GM23338 (cell line): ENCODE results near the gene CACNA1H. TPM values are rescaled to one million over a fixed set of nuclear protein-coding genes. Genes with fewer than 3 reads are reported as not detected.

Experiments used
- ATAC-seq: fragments of 200-7000 bp; cut with Tn5 transposase; 3 replicates; pipeline ENCODE4 v1.9.1; 2020
- DNase-seq: peaks from one replicate; pipeline ENCODE4 v3.0.0-alpha.2; 2015; ENCODE audit warnings: low spot score
- H2AFZ ChIP-seq: fragments of 200-600 bp; sonication (generic); 2 replicates; pipeline ENCODE4 v1.8.0; 2016; ENCODE audit warnings: antibody characterized with exemption, mild to moderate bottlenecking, moderate library complexity
- H3F3A ChIP-seq: fragments of 200-600 bp; sonication (generic); replicated peaks from 2 replicates; pipeline ENCODE4 v1.8.0; 2017; ENCODE audit warnings: antibody characterized with exemption, mixed run types, low read depth
- H3K27ac ChIP-seq: fragments of 200-600 bp; sonication (generic); 2 replicates; pipeline ENCODE4 v1.6.1; 2016; ENCODE audit warnings: low read depth
- H3K27me3 ChIP-seq: fragments of 200-600 bp; sonication (generic); 2 replicates; pipeline ENCODE4 v1.8.0; 2016; ENCODE audit warnings: mild to moderate bottlenecking, mixed run types, moderate library complexity; ENCODE audit not compliant: insufficient read depth
- H3K36me3 ChIP-seq: fragments of 200-600 bp; sonication (generic); 2 replicates; pipeline ENCODE4 v1.8.0; 2016; ENCODE audit warnings: mild to moderate bottlenecking; ENCODE audit not compliant: insufficient read depth
- H3K4me1 ChIP-seq: fragments of 200-600 bp; sonication (generic); 2 replicates; pipeline ENCODE4 v1.8.0; 2016; ENCODE audit warnings: mild to moderate bottlenecking, moderate library complexity; ENCODE audit not compliant: insufficient read depth
- H3K4me2 ChIP-seq: fragments of 200-600 bp; sonication (generic); 2 replicates; pipeline ENCODE4 v1.7.1; 2017; ENCODE audit warnings: mixed run types
- H3K4me3 ChIP-seq: fragments of 200-600 bp; sonication (generic); 2 replicates; pipeline ENCODE4 v1.6.1; 2016; ENCODE audit warnings: mixed run types
- H3K79me2 ChIP-seq: fragments of 200-600 bp; sonication (generic); replicated peaks from 2 replicates; pipeline ENCODE4 v1.8.0; 2017; ENCODE audit warnings: mild to moderate bottlenecking; ENCODE audit not compliant: insufficient read depth
- H3K9me2 ChIP-seq: fragments of 200-600 bp; sonication (generic); 2 replicates; pipeline ENCODE4 v1.8.0; 2017; ENCODE audit not compliant: insufficient read depth
- H4K20me1 ChIP-seq: fragments of 200-600 bp; sonication (generic); replicated peaks from 2 replicates; pipeline ENCODE4 v1.8.0; 2017; ENCODE audit warnings: mild to moderate bottlenecking; ENCODE audit not compliant: insufficient read depth
- H3K27ac Mint-ChIP-seq: 2 replicates; pipeline ENCODE4 v1.8.0; 2020; ENCODE audit warnings: inconsistent platforms, mild to moderate bottlenecking, moderate library complexity, mixed read lengths
- H3K27me3 Mint-ChIP-seq: 3 replicates; pipeline ENCODE4 v1.8.0; 2022; ENCODE audit warnings: low read depth, mild to moderate bottlenecking, moderate library complexity, mixed read lengths, inconsistent platforms; ENCODE audit not compliant: insufficient read depth, poor library complexity
- H3K36me3 Mint-ChIP-seq: 3 replicates; pipeline ENCODE4 v1.8.0; 2021; ENCODE audit warnings: low read depth, mild to moderate bottlenecking, inconsistent platforms, moderate library complexity, mixed read lengths
- H3K4me1 Mint-ChIP-seq: 3 replicates; pipeline ENCODE4 v1.8.0; 2020; ENCODE audit warnings: mild to moderate bottlenecking, inconsistent platforms, mixed read lengths
- H3K4me3 Mint-ChIP-seq: 3 replicates; pipeline ENCODE4 v1.8.0; 2021; ENCODE audit warnings: moderate library complexity, mild to moderate bottlenecking, inconsistent platforms, mixed read lengths
- H3K9me3 Mint-ChIP-seq: 3 replicates; pipeline ENCODE4 v1.8.0; 2020; ENCODE audit warnings: moderate library complexity, mild to moderate bottlenecking, inconsistent platforms, mixed read lengths
- CREB1 ChIP-seq: fragments of 250-450 bp; sonication (Bioruptor Pico); IDR thresholded peaks from 2 replicates; pipeline ENCODE4 v1.5.0; 2020; ENCODE audit warnings: low read depth, mild to moderate bottlenecking, moderate library complexity
- CTCF ChIP-seq, 2 experiments: fragments of 200-600 bp in 1 of 2; sonication (generic) in 1 of 2; conservative IDR thresholded peaks; 2 replicates each; pipeline versions ENCODE4 v1.5.1 to v1.6.1; 2016 to 2017; ENCODE audit warnings: antibody characterized with exemption in 2 of 2, low read depth in 2 of 2, mild to moderate bottlenecking in 2 of 2, moderate library complexity in 1 of 2
- EZH2 ChIP-seq: fragments of 200-600 bp; sonication (generic); IDR thresholded peaks from one replicate; pipeline ENCODE4 v1.8.0; 2017; ENCODE audit warnings: antibody characterized with exemption, mild to moderate bottlenecking, low read depth; ENCODE audit not compliant: unreplicated experiment
- EZH2phosphoT487 ChIP-seq: fragments of 200-600 bp; sonication (generic); IDR thresholded peaks from one replicate; pipeline ENCODE4 v1.8.1; 2018; ENCODE audit warnings: antibody characterized with exemption; ENCODE audit not compliant: unreplicated experiment
- JUNB ChIP-seq: IDR thresholded peaks from one replicate; pipeline ENCODE4 v1.6.1; 2016; ENCODE audit warnings: antibody characterized with exemption; ENCODE audit not compliant: unreplicated experiment
- NANOG ChIP-seq: IDR thresholded peaks from 2 replicates; pipeline ENCODE4 v1.6.1; 2016; ENCODE audit warnings: antibody characterized with exemption, borderline replicate concordance
- POLR2AphosphoS5 ChIP-seq: IDR thresholded peaks from 2 replicates; pipeline ENCODE4 v1.6.1; 2016; ENCODE audit warnings: antibody characterized with exemption, low read depth
- ZNF114 ChIP-seq: fragments of 250-450 bp; sonication (Bioruptor Pico); IDR thresholded peaks from 2 replicates; pipeline ENCODE4 v1.5.0; 2020; ENCODE audit warnings: mild to moderate bottlenecking, moderate library complexity
- ZNF331 ChIP-seq: fragments of 250-450 bp; sonication (Bioruptor Pico); IDR thresholded peaks from 2 replicates; pipeline ENCODE4 v1.5.0; 2020; ENCODE audit warnings: low read depth, mild to moderate bottlenecking, moderate library complexity
- polyA plus RNA-seq: library from polyadenylated mRNA; unstranded; fragments of >200 nt; fragmentation: Nextera tagmentation; extraction: Ambion mirVana; gene quantifications from 2 replicates; pipeline ENCODE4 v1.2.1, GENCODE V29; 2016
- total RNA-seq: library from RNA; depleted of rRNA; stranded (reverse); fragments of >200 nt; shearing (Covaris generic); gene quantifications from 2 replicates; pipeline ENCODE4 v1.2.3, GENCODE V29; 2014
- TF ChIP-seq, protein P1 (sequence below): IDR thresholded peaks from 2 replicates; pipeline ENCODE4 v1.6.1; 2016; ENCODE audit warnings: antibody characterized with exemption

Gene CACNA1H
- total and polyA plus RNA-seq, 2 experiments from 2014 or later: 3.5 to 43.3 TPM

DNA sequence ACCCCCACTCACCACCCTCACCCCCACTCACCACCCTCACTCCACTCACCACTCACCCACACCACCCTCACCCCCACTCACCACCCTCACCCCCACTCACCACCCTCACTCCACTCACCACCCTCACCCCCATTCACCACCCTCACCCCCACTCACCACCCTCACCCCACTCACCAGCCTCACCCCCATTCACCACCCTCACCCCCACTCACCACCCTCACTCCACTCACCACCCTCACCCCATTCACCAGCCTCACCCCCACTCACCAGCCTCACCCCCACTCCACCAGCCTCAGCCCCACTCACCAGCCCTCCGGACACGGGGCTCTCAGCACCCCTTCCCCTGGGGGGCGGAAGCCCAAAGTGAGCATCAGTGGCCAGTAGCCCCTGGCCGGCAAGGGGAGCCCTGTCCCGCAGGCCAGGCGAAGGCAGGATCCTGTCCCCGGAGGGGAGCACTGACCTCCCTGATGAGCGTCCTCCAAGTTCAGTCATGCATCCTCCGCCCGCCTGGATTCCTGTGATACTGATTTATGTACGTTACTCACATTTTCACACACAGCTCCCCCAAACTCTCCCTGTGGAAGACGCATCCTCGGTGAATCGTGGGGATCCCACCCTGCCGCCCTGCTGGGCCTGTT lies 38.9 kb upstream of the CACNA1H start (continued):
- TF ChIP-seq, protein P1, sequence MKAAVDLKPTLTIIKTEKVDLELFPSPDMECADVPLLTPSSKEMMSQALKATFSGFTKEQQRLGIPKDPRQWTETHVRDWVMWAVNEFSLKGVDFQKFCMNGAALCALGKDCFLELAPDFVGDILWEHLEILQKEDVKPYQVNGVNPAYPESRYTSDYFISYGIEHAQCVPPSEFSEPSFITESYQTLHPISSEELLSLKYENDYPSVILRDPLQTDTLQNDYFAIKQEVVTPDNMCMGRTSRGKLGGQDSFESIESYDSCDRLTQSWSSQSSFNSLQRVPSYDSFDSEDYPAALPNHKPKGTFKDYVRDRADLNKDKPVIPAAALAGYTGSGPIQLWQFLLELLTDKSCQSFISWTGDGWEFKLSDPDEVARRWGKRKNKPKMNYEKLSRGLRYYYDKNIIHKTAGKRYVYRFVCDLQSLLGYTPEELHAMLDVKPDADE: no peak
- TF ChIP-seq JUNB (no peak), EZH2 (no peak), EZH2phosphoT487 (no peak), CREB1 (CRISPR knock-in tag) (no peak)

GRCh38 chr16:1116693-1117077 lies 36.2 kb upstream of the CACNA1H start:
- no peaks in the 10 kb centered on the region for H3K27me3 Mint-ChIP-seq
- no peaks in the 10 kb centered on the region for H3K36me3 Mint-ChIP-seq
- H3K27me3 ChIP-seq: no peaks in the 10 kb centered on the region
- H3K27ac ChIP-seq: no peak overlapping the region
- no peak overlapping the region for H3K4me3 ChIP-seq
- DNase-seq: no peak
- H3K4me3 Mint-ChIP-seq: no peak overlapping the region
- H3K9me3 Mint-ChIP-seq: no peaks in the 10 kb centered on the region
- no peak for ATAC-seq
- H3K36me3 ChIP-seq: no peaks in the 10 kb centered on the region
- no peaks in the 10 kb centered on the region for H3K4me1 Mint-ChIP-seq
- H3K79me2 ChIP-seq: no peaks in the 10 kb centered on the region
- no peak overlapping the region for H3K27ac Mint-ChIP-seq
- H2AFZ ChIP-seq: no peak overlapping the region
- H3K4me1 ChIP-seq: no peaks in the 10 kb centered on the region
- no peak overlapping the region for H3K4me2 ChIP-seq
- H4K20me1 ChIP-seq: no peaks in the 10 kb centered on the region
- TF ChIP-seq ZNF114 (no peak), CTCF (conservative IDR thresholded peaks at IDR 0.05; ENCODE audit: low read depth in 2 of 2) (no peak), NANOG (no peak), EZH2 (no peak)
- H3F3A ChIP-seq: no peaks in the 10 kb centered on the region
- H3K9me2 ChIP-seq: no peaks in the 10 kb centered on the region

DNA sequence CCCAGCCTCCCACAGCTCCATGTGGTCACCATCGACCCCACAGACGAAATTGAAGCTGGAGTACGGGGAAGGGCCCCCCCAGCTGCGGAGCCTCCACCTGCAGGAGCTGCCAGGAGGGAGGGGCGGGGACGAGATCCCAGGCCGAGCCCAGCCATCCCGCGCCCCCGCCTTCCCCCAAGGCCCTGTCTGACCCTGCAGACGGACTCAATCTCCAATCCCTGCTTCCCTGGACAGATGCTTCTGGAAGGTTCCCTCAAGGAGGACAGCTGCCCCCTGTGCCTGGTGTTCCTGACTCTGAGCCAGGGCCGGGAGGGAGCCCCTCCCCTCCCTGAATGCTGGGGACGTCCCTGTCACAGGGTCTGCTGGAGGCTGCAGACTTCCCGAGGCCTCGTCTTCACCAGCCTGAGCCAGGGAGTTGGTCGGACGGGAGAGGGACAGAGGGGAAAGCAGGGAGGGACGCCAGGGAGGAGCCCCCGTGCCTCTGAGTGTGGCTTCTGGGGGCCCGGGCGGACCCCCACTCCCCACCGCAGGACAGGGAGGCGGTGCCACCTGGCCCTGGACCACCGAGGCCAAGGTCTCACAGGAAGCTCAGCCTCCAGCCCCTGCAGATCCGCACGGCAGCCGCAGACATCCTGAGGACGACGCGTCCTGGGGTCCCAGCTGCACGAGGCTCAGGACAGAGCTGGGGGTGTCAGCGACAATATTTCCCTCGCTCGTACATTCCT lies 35.6 kb upstream of the CACNA1H start:
- Histone ChIP-seq H3K79me2 (no peaks in the 10 kb centered on the region), H3F3A (no peaks in the 10 kb centered on the region), H3K4me1 (no peaks in the 10 kb centered on the region), H3K36me3 (no peaks in the 10 kb centered on the region), H3K4me3 (no peak overlapping the region), H3K27ac (no peak overlapping the region), H4K20me1 (no peaks in the 10 kb centered on the region), H3K9me2 (no peaks in the 10 kb centered on the region), H2AFZ (no peak overlapping the region), H3K4me2 (no peak overlapping the region), H3K27me3 (no peaks in the 10 kb centered on the region)
- ATAC-seq: no peak
- DNase-seq: no peak
- Mint-ChIP-seq H3K36me3 (no peaks in the 10 kb centered on the region), H3K4me1 (no peaks in the 10 kb centered on the region), H3K27ac (no peak overlapping the region), H3K4me3 (no peak overlapping the region), H3K9me3 (no peaks in the 10 kb centered on the region), H3K27me3 (no peaks in the 10 kb centered on the region)
- TF ChIP-seq CTCF (conservative IDR thresholded peaks at IDR 0.05; ENCODE audit: low read depth in 2 of 2) (no peak), CREB1 (CRISPR knock-in tag) (no peak), ZNF331 (CRISPR knock-in tag) (no peak), POLR2AphosphoS5 (no peak), NANOG (no peak)
